ENCODE measurements around the gene LITAF.
A peak's percentile ranks its signal among the peaks of the same experiment; 100 is the strongest.
"Not testable (repeated sequence)": the region's sequence is repeated elsewhere in the genome, so short reads cannot be mapped to it uniquely, and the experiment has no call there.

The LITAF gene

GRCh38 chr16:11572301-11572995, 14.3 kb downstream of the LITAF start:
- no peak for DNase-seq (ENCODE audit: low read depth in 3 of 3)

GRCh38 chr16:11571549-11571948, 15.2 kb downstream of the LITAF start:
- no peak for DNase-seq (ENCODE audit: low read depth in 3 of 3)

GRCh38 chr16:11570806-11571205, 15.9 kb downstream of the LITAF start:
- no peak for DNase-seq (ENCODE audit: low read depth in 3 of 3)

GRCh38 chr16:11570258-11570657, 16.5 kb downstream of the LITAF start:
- DNase-seq (ENCODE audit: low read depth in 3 of 3), result no peak

GRCh38 chr16:11566398-11566797, 20.3 kb downstream of the LITAF start:
- DNase-seq (ENCODE audit: low read depth in 3 of 3), result no peak

GRCh38 chr16:11565665-11566064, 21.1 kb downstream of the LITAF start:
- DNase-seq (ENCODE audit: low read depth in 3 of 3), result no peak

- no peak for DNase-seq (ENCODE audit: low read depth in 3 of 3)
These were observed 22.4 kb downstream of the LITAF start for GRCh38 chr16:11564046-11564926.

- DNase-seq (ENCODE audit: low read depth in 3 of 3), result no peak
These were observed 23.2 kb downstream of the LITAF start for GRCh38 chr16:11563493-11564040.

GRCh38 chr16:11562941-11563340, 23.8 kb downstream of the LITAF start:
- DNase-seq (ENCODE audit: low read depth in 3 of 3), result no peak

GRCh38 chr16:11562411-11562810, 24.3 kb downstream of the LITAF start:
- DNase-seq (ENCODE audit: low read depth in 3 of 3), result no peak

GRCh38 chr16:11561856-11562255, 24.9 kb downstream of the LITAF start:
- DNase-seq (ENCODE audit: low read depth in 3 of 3), result no peak

GRCh38 chr16:11561454-11561805, 25.3 kb downstream of the LITAF start:
- DNase-seq (ENCODE audit: low read depth in 3 of 3), result no peak

GRCh38 chr16:11560701-11561453, 25.8 kb downstream of the LITAF start:
- DNase-seq (ENCODE audit: low read depth in 3 of 3), result peak; percentile 13 to 30 (median 27)

- not testable (repeated sequence) for DNase-seq (ENCODE audit: low read depth in 3 of 3)
These were observed 28.4 kb downstream of the LITAF start for GRCh38 chr16:11558308-11558823.

GRCh38 chr16:11557801-11558200, 28.9 kb downstream of the LITAF start:
- no peak for DNase-seq (ENCODE audit: low read depth in 3 of 3)

GRCh38 chr16:11556945-11557720, 29.6 kb downstream of the LITAF start:
- DNase-seq (ENCODE audit: low read depth in 3 of 3), result no peak

GRCh38 chr16:11556214-11556819, 30.4 kb downstream of the LITAF start:
- DNase-seq (ENCODE audit: low read depth in 3 of 3), result no peak

- DNase-seq (ENCODE audit: low read depth in 3 of 3), result no peak
These were observed 32.7 kb downstream of the LITAF start for GRCh38 chr16:11554053-11554452.

GRCh38 chr16:11553371-11553770, 33.3 kb downstream of the LITAF start:
- DNase-seq (ENCODE audit: low read depth in 3 of 3), result no peak

GRCh38 chr16:11552440-11552839, 34.3 kb downstream of the LITAF start:
- no peak for DNase-seq (ENCODE audit: low read depth in 3 of 3)

GRCh38 chr16:11551842-11552241, 34.9 kb downstream of the LITAF start:
- no peak for DNase-seq (ENCODE audit: low read depth in 3 of 3)

Measured in stimulated activated CD4-positive, alpha-beta T cell treated with anti-CD3 and anti-CD28 coated beads, TNF-alpha, amount 100 ng/mL, for 24 hours (primary cell).